ENCODE results near the gene ERN2. TPM values are rescaled to one million over a fixed set of nuclear protein-coding genes. Genes with fewer than 3 reads are reported as not detected.

The ERN2 gene
- total and polyA plus RNA-seq, 2 of the 13 experiments (the other 11 are each of a cell fraction or from before 2014, with no cell fraction given): 2.2 to 3.5 TPM

DNA sequence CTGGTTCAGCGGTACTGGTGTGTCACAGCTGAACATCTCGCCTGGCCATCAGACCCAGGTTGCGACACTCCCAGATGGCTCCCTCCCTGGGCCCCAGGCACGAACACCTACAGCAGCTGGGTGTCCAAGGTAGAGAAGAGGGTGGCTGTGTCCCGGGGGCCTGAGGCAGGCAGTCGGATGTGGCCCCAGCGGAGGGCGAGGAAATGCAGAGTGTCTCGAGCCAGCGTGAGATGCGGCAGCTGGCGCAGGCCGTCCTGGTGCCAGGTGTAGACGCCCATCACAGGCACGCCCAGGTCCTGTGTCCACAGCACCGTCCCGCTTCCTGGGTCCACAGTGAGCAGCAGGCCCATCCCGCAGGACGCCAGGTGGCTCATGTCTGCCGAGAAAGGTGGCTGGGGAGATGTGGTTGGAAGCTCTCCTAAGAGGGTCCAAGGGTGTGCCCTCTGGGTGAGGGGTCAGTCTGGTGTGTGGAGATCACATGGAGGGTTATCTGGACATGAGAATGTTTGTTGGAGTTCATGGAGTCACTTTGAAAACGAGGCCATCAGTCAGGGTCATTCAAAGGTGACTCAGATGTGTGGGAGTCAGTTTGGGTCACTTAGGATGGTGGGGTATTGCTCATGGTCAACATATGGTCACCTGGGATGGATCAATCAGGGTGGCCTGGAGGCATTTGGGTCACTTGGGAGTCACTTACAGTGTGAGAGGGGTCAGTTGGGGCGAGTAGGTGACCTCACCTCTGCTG is 8.1 kb downstream of the ERN2 start (continued):
- TF ChIP-seq, protein P1, sequence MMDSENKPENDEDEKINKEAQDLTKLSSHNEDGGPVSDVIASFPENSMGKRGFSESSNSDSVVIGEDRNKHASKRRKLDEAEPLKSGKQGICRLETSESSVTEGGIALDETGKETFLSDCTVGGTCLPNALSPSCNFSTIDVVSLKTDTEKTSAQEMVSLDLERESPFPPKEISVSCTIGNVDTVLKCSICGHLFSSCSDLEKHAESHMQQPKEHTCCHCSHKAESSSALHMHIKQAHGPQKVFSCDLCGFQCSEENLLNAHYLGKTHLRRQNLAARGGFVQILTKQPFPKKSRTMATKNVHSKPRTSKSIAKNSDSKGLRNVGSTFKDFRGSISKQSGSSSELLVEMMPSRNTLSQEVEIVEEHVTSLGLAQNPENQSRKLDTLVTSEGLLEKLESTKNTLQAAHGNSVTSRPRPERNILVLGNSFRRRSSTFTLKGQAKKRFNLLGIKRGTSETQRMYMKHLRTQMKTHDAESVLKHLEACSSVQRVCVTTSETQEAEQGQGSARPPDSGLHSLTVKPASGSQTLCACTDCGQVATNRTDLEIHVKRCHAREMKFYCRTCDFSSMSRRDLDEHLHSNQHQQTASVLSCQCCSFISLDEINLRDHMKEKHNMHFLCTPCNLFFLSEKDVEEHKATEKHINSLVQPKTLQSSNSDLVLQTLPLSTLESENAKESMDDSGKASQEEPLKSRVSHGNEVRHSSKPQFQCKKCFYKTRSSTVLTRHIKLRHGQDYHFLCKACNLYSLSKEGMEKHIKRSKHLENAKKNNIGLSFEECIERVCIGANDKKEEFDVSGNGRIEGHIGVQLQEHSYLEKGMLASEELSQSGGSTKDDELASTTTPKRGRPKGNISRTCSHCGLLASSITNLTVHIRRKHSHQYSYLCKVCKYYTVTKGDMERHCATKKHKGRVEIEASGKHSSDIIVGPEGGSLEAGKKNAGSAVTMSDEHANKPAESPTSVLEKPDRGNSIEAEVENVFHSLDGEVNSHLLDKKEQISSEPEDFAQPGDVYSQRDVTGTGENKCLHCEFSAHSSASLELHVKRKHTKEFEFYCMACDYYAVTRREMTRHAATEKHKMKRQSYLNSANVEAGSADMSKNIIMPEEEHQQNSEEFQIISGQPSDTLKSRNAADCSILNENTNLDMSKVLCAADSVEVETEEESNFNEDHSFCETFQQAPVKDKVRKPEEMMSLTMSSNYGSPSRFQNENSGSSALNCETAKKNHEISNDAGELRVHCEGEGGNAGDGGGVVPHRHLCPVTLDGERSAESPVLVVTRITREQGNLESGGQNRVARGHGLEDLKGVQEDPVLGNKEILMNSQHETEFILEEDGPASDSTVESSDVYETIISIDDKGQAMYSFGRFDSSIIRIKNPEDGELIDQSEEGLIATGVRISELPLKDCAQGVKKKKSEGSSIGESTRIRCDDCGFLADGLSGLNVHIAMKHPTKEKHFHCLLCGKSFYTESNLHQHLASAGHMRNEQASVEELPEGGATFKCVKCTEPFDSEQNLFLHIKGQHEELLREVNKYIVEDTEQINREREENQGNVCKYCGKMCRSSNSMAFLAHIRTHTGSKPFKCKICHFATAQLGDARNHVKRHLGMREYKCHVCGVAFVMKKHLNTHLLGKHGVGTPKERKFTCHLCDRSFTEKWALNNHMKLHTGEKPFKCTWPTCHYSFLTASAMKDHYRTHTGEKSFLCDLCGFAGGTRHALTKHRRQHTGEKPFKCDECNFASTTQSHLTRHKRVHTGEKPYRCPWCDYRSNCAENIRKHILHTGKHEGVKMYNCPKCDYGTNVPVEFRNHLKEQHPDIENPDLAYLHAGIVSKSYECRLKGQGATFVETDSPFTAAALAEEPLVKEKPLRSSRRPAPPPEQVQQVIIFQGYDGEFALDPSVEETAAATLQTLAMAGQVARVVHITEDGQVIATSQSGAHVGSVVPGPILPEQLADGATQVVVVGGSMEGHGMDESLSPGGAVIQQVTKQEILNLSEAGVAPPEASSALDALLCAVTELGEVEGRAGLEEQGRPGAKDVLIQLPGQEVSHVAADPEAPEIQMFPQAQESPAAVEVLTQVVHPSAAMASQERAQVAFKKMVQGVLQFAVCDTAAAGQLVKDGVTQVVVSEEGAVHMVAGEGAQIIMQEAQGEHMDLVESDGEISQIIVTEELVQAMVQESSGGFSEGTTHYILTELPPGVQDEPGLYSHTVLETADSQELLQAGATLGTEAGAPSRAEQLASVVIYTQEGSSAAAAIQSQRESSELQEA (CRISPR knock-in tag; IDR thresholded peaks at IDR 0.05; ENCODE audit: not compliant biosample characterization): peak; percentile 55
- TF ChIP-seq, protein P2, sequence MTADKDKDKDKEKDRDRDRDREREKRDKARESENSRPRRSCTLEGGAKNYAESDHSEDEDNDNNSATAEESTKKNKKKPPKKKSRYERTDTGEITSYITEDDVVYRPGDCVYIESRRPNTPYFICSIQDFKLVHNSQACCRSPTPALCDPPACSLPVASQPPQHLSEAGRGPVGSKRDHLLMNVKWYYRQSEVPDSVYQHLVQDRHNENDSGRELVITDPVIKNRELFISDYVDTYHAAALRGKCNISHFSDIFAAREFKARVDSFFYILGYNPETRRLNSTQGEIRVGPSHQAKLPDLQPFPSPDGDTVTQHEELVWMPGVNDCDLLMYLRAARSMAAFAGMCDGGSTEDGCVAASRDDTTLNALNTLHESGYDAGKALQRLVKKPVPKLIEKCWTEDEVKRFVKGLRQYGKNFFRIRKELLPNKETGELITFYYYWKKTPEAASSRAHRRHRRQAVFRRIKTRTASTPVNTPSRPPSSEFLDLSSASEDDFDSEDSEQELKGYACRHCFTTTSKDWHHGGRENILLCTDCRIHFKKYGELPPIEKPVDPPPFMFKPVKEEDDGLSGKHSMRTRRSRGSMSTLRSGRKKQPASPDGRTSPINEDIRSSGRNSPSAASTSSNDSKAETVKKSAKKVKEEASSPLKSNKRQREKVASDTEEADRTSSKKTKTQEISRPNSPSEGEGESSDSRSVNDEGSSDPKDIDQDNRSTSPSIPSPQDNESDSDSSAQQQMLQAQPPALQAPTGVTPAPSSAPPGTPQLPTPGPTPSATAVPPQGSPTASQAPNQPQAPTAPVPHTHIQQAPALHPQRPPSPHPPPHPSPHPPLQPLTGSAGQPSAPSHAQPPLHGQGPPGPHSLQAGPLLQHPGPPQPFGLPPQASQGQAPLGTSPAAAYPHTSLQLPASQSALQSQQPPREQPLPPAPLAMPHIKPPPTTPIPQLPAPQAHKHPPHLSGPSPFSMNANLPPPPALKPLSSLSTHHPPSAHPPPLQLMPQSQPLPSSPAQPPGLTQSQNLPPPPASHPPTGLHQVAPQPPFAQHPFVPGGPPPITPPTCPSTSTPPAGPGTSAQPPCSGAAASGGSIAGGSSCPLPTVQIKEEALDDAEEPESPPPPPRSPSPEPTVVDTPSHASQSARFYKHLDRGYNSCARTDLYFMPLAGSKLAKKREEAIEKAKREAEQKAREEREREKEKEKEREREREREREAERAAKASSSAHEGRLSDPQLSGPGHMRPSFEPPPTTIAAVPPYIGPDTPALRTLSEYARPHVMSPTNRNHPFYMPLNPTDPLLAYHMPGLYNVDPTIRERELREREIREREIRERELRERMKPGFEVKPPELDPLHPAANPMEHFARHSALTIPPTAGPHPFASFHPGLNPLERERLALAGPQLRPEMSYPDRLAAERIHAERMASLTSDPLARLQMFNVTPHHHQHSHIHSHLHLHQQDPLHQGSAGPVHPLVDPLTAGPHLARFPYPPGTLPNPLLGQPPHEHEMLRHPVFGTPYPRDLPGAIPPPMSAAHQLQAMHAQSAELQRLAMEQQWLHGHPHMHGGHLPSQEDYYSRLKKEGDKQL (CRISPR knock-in tag; IDR thresholded peaks at IDR 0.05; ENCODE audit: low read depth): no peak
- TF ChIP-seq SOX6 (IDR thresholded peaks at IDR 0.05) (no peak), SOX6 (CRISPR knock-in tag; IDR thresholded peaks at IDR 0.05) (peak; percentile 59), HIVEP1 (CRISPR knock-in tag; IDR thresholded peaks at IDR 0.05) (peak; percentile 75)

Data from HepG2 (cell line).